ENCODE results near the gene PLEKHA8.

- TF ChIP-seq POLR2AphosphoS5 (IDR thresholded peaks at IDR 0.05; ENCODE audit: borderline replicate concordance, low read depth, low read length) (no peak), EZH2 (IDR thresholded peaks at IDR 0.05) (no peak)
These were observed 7.7 kb upstream of the PLEKHA8 start for GRCh38 chr7:30020535-30020934.
